ENCODE data around the gene CDC42EP1.

DNA sequence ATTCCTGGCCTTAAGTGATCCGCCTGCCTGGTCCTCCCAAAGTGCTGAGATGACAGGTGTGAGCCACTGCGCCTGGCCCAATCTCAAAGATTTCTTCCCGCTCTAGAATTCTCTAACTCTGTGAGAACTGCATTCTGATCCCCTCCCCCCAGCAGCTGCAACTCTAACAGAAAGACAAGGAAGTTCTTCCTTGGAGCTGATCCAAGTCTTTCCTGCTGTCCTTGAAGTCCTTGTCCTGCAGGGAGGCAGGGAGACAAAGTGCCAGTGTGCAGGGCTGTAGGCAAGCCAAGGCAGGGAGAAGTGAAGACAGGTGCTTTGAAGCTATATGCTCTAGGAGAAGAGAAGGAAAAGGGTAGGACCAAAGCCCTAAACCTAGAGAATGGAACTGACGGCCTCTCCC, 38.9 kb downstream of the CDC42EP1 start:
- TF ChIP-seq EZH2 (IDR thresholded peaks at IDR 0.05; ENCODE audit: insufficient read depth, poor library complexity, severe bottlenecking) (no peak), EZH2phosphoT487 (IDR thresholded peaks at IDR 0.05; ENCODE audit: insufficient read depth, low read depth) (no peak)

Data from GM23248 (cell line).